ENCODE results near the gene RNPC3. TPM values are rescaled to one million over a fixed set of nuclear protein-coding genes. Genes with fewer than 3 reads are reported as not detected.

RNPC3 gene
- total and polyA plus RNA-seq, 9 of the 15 experiments (the other 6 are each of a cell fraction or from before 2014, with no cell fraction given), result 5.4 to 31.4 (median 17.1) TPM

GRCh38 chr1:103516283-103516682, 9.2 kb upstream of the RNPC3 start:
- no TSS peak for BruUV-seq (replicated peaks)
- H3K27me3 ChIP-seq (ENCODE audit: control insufficient read depth in 2 of 2, insufficient read depth in 2 of 2, low read length in 2 of 2), result no peaks in the 10 kb centered on the region
- DNase-seq (ENCODE audit: extremely low read depth in 1 of 4, low spot score in 3 of 4) (no peak), FAIRE-seq (no peak), ATAC-seq (no peak)
- no peak overlapping the region for H3K4me3 ChIP-seq
- H3K9ac ChIP-seq (ENCODE audit: insufficient read depth in 1 of 2, low read depth in 2 of 2, low read length in 2 of 2), result no peak overlapping the region
- CTCF ChIA-PET (ENCODE audit: low intra/inter-chr PET ratio), result no interaction called here
- no peaks in the 10 kb centered on the region for H3K36me3 ChIP-seq (ENCODE audit: control insufficient read depth, insufficient read depth, low read length)
- H3K79me2 ChIP-seq (ENCODE audit: control insufficient read depth, insufficient read depth, low read length), result no peaks in the 10 kb centered on the region
- TF ChIP-seq SP1 (CRISPR knock-in tag; IDR thresholded peaks at IDR 0.05) (no peak), NUFIP1 (IDR thresholded peaks at IDR 0.05; ENCODE audit: partially characterized antibody) (no peak), HES1 (IDR thresholded peaks at IDR 0.05; ENCODE audit: low read depth) (no peak), ZFP91 (CRISPR knock-in tag; IDR thresholded peaks at IDR 0.05) (no peak)
- intact Hi-C loops (cut with micrococcal nuclease) (loop anchor here (10.0 kb wide), 1 partner anchor 411 kb away; the partner anchor contains the start of gene COL11A1), in situ Hi-C loops (cut with MboI) (no loop called here)
- WGBS (ENCODE audit: insufficient coverage, low coverage, missing lambda C conversion rate), result 19% methylated on average over 2 of the region's 2 CpGs
- POLR2A ChIA-PET, result no interaction called here
- no peaks in the 10 kb centered on the region for H3K9me3 ChIP-seq (replicated peaks; ENCODE audit: control insufficient read depth, insufficient read depth, low read depth, low read length)
- H3K4me2 ChIP-seq (ENCODE audit: insufficient read depth, low read length), result no peak overlapping the region
- H3K27ac ChIP-seq (ENCODE audit: extremely low read depth, low read depth, low read length), result no peak overlapping the region
- H3K4me1 ChIP-seq (replicated peaks in 1 of 2; ENCODE audit: control insufficient read depth in 2 of 2, insufficient read depth in 2 of 2, low read length in 2 of 2), result no peaks in the 10 kb centered on the region
- H3K9me1 ChIP-seq (ENCODE audit: control insufficient read depth, insufficient read depth, low read length), result no peaks in the 10 kb centered on the region
- no peak overlapping the region for H2AFZ ChIP-seq (ENCODE audit: low read depth, low read length)
- no peaks in the 10 kb centered on the region for H4K20me1 ChIP-seq (replicated peaks; ENCODE audit: control insufficient read depth, insufficient read depth, low read length)
